K562 (cell line): ENCODE results near the gene ATF4. TPM values are rescaled to one million over a fixed set of nuclear protein-coding genes. Genes with fewer than 3 reads are reported as not detected.

Source experiments
- ATF1 ChIP-seq, 2 experiments: fragments of 450-650 bp in 1 of 2; IDR thresholded peaks; 2 replicates each; pipeline ENCODE4 v1.6.1; 2016; ENCODE audit warnings: missing compliant biosample characterization in 1 of 2, missing genetic modification characterization in 1 of 2
- CREB1 ChIP-seq, 2 experiments: sonication (generic) in 1 of 2; formaldehyde crosslinking in 1 of 2; IDR thresholded peaks; 2 replicates each; pipeline versions ENCODE4 v1.6.1 to v1.8.0; 2012 to 2022; ENCODE audit warnings: inconsistent platforms in 1 of 2, mild to moderate bottlenecking in 1 of 2, missing genetic modification reagents in 1 of 2, moderate library complexity in 1 of 2
- RAD51 ChIP-seq: fragments of 450-650 bp; IDR thresholded peaks from 2 replicates; pipeline ENCODE4 v1.7.1; 2016; ENCODE audit warnings: low read depth, mild to moderate bottlenecking, borderline replicate concordance
- SPI1 ChIP-seq: IDR thresholded peaks from 2 replicates; pipeline ENCODE4 v1.6.1; 2011; ENCODE audit warnings: low read depth, low read length, control low read depth, borderline replicate concordance
- ZFP1 ChIP-seq: fragments of 450-650 bp; formaldehyde crosslinking; IDR thresholded peaks from 2 replicates; pipeline ENCODE4 v1.4.0; 2020; ENCODE audit warnings: mild to moderate bottlenecking, mixed read lengths
- ZNF592 ChIP-seq: fragments of 450-650 bp; IDR thresholded peaks from 2 replicates; pipeline ENCODE4 v1.6.1; 2017; ENCODE audit warnings: antibody characterized with exemption, mild to moderate bottlenecking
- polyA plus RNA-seq, 8 experiments: library from polyadenylated mRNA; depleted of rRNA in 4 of 8; stranded (reverse) in 5 of 8; unstranded in 3 of 8; fragments of >200 nt; fragmentation: Nextera tagmentation in 2 of 8; fragmentation: Illumina TruSeq in 1 of 8; extraction: Ambion mirVana in 2 of 8; extraction: Trizol in 1 of 8; gene quantifications; 2 replicates each; pipeline versions ENCODE4 v1.2.1 to v1.2.3, GENCODE V29; 2011 to 2014; ENCODE audit warnings: inconsistent platforms in 1 of 8, missing spikeins in 1 of 8
- total RNA-seq, 7 experiments: library from RNA; depleted of rRNA in 6 of 7; stranded (reverse); fragments of >200 nt in 6 of 7; fragmentation: Illumina TruSeq in 2 of 7; extraction: Trizol in 2 of 7; gene quantifications; 2 replicates each; pipeline versions ENCODE4 v1.2.1 to v1.2.3, GENCODE V29; 2011 to 2021; ENCODE audit warnings: low replicate concordance in 1 of 7

ATF4 gene
- total and polyA plus RNA-seq, 9 of the 15 experiments (the other 6 are each of a cell fraction or from before 2014, with no cell fraction given), result 93.1 to 723 (median 355) TPM

GRCh38 chr22:39496131-39496838, 24.1 kb upstream of the ATF4 start (continued):
- TF ChIP-seq ZNF592 (0 out of 2 replicates have a peak, but pooled peaks have one; percentile 35), SPI1 (no peak), CREB1 (IDR thresholded peaks at IDR 0.05) (no peak), CREB1 (CRISPR knock-in tag; IDR thresholded peaks at IDR 0.05) (no peak), ZFP1 (CRISPR knock-in tag) (no peak), ATF1 (CRISPR knock-in tag; IDR thresholded peaks at IDR 0.05) (no peak), ATF1 (tag; IDR thresholded peaks at IDR 0.05) (no peak), RAD51 (no peak)
